OCI-LY1 (cell line): ENCODE data around the gene RAPGEF4.

Experiments
- H2AFZ ChIP-seq: fragments of 200-600 bp; sonication (generic), shearing (Covaris generic); 2 replicates; pipeline ENCODE4 v1.6.0; 2014; ENCODE audit warnings: antibody characterized with exemption, mild to moderate bottlenecking, low read length
- H3F3A ChIP-seq: fragments of 200-600 bp; sonication (generic), shearing (Covaris generic); 2 replicates; pipeline ENCODE4 v1.6.0; 2014; ENCODE audit warnings: mild to moderate bottlenecking, antibody characterized with exemption, low read length, moderate library complexity; ENCODE audit not compliant: insufficient read depth
- H3K27ac ChIP-seq: fragments of 200-600 bp; sonication (generic); 2 replicates; pipeline ENCODE4 v1.5.1; 2014; ENCODE audit warnings: low read length, mixed run types, mild to moderate bottlenecking, low read depth; ENCODE audit not compliant: poor library complexity, severe bottlenecking
- H3K27me3 ChIP-seq: fragments of 200-600 bp; sonication (generic); 2 replicates; pipeline ENCODE4 v1.6.0; 2014; ENCODE audit warnings: antibody characterized with exemption, mild to moderate bottlenecking, low read length, moderate library complexity; ENCODE audit not compliant: insufficient read depth
- H3K36me3 ChIP-seq: fragments of 200-600 bp; sonication (generic); 2 replicates; pipeline ENCODE4 v1.6.1; 2014; ENCODE audit warnings: mild to moderate bottlenecking, antibody characterized with exemption, low read length, moderate library complexity, mixed read lengths; ENCODE audit not compliant: insufficient read depth
- H3K4me1 ChIP-seq: fragments of 200-600 bp; sonication (generic); 2 replicates; pipeline ENCODE4 v1.5.1; 2014; ENCODE audit warnings: mild to moderate bottlenecking, low read length, moderate library complexity; ENCODE audit not compliant: insufficient read depth, severe bottlenecking
- H3K4me2 ChIP-seq: fragments of 200-600 bp; sonication (generic), shearing (Covaris generic); 2 replicates; pipeline ENCODE4 v1.6.1; 2014; ENCODE audit warnings: low read length
- H3K4me3 ChIP-seq: fragments of 200-600 bp; sonication (generic); 2 replicates; pipeline ENCODE4 v1.5.1; 2014; ENCODE audit warnings: low read length, low read depth, mild to moderate bottlenecking, mixed read lengths; ENCODE audit not compliant: poor library complexity, severe bottlenecking
- H3K79me2 ChIP-seq: fragments of 200-600 bp; shearing (Covaris generic); 2 replicates; pipeline ENCODE4 v1.6.1; 2016; ENCODE audit warnings: mixed run types, low read length, mixed read lengths; ENCODE audit not compliant: insufficient read depth
- H3K9ac ChIP-seq: fragments of 200-600 bp; sonication (generic), shearing (Covaris generic); 2 replicates; pipeline ENCODE4 v1.6.1; 2014; ENCODE audit warnings: mild to moderate bottlenecking, low read length, mixed read lengths
- H3K9me2 ChIP-seq: fragments of 200-600 bp; sonication (generic), shearing (Covaris generic); 2 replicates; pipeline ENCODE4 v1.6.1; 2014; ENCODE audit warnings: low read depth, mild to moderate bottlenecking, low read length, mixed read lengths
- H3K9me3 ChIP-seq: fragments of 200-600 bp; shearing (Covaris generic); 2 replicates; pipeline ENCODE4 v1.6.1; 2014; ENCODE audit warnings: low read length, mixed read lengths
- H4K20me1 ChIP-seq: fragments of 200-600 bp; sonication (generic), shearing (Covaris generic); 2 replicates; pipeline ENCODE4 v1.6.0; 2016; ENCODE audit warnings: mild to moderate bottlenecking, low read length; ENCODE audit not compliant: insufficient read depth
- CTCF ChIP-seq: fragments of 200-600 bp; sonication (generic), shearing (Covaris generic); IDR thresholded peaks from 2 replicates; pipeline ENCODE4 v1.5.1; 2017; ENCODE audit warnings: mild to moderate bottlenecking, antibody characterized with exemption, low read length, moderate library complexity, mixed read lengths
- EZH2 ChIP-seq: fragments of 200-600 bp; sonication (generic), shearing (Covaris generic); IDR thresholded peaks from 2 replicates; pipeline ENCODE4 v1.8.0; 2017; ENCODE audit warnings: borderline replicate concordance, mixed run types, mild to moderate bottlenecking, antibody characterized with exemption, low read length, moderate library complexity, mixed read lengths

The RAPGEF4 gene

GRCh38 chr2:172702451-172702850 is 33.2 kb upstream of the RAPGEF4 start:
- Histone ChIP-seq H3K9ac (no peak overlapping the region), H3K4me3 (no peak overlapping the region), H2AFZ (no peak overlapping the region), H3K4me1 (no peaks in the 10 kb centered on the region), H3K4me2 (no peak overlapping the region), H3K79me2 (no peaks in the 10 kb centered on the region), H3K27me3 (no peaks in the 10 kb centered on the region), H3K9me2 (no peaks in the 10 kb centered on the region), H3K27ac (no peak overlapping the region), H3F3A (no peaks in the 10 kb centered on the region), H3K36me3 (no peaks in the 10 kb centered on the region; the same call in 1 of the 2 replicates), H3K9me3 (no peaks in the 10 kb centered on the region), H4K20me1 (no peaks in the 10 kb centered on the region)
- TF ChIP-seq CTCF (no peak), EZH2 (no peak)

GRCh38 chr2:172704072-172704936 is 31.3 kb upstream of the RAPGEF4 start:
- H3K4me3 ChIP-seq = no peak overlapping the region
- H3F3A ChIP-seq = no peaks in the 10 kb centered on the region
- no peaks in the 10 kb centered on the region for H4K20me1 ChIP-seq
- no peaks in the 10 kb centered on the region for H3K27me3 ChIP-seq
- no peak overlapping the region for H3K4me2 ChIP-seq
- no peak overlapping the region for H2AFZ ChIP-seq
- H3K79me2 ChIP-seq = no peaks in the 10 kb centered on the region
- H3K27ac ChIP-seq = no peak overlapping the region
- TF ChIP-seq EZH2 (no peak), CTCF (peak; percentile 69)
- no peak overlapping the region for H3K9ac ChIP-seq
- no peaks in the 10 kb centered on the region for H3K9me3 ChIP-seq
- H3K36me3 ChIP-seq = no peaks in the 10 kb centered on the region; the same call in 1 of the 2 replicates
- peaks cover 2% of the 10 kb centered on the region for H3K4me1 ChIP-seq
- no peaks in the 10 kb centered on the region for H3K9me2 ChIP-seq

- Histone ChIP-seq H3K9me2 (no peaks in the 10 kb centered on the region), H3K9ac (no peak overlapping the region), H3K9me3 (no peaks in the 10 kb centered on the region), H3K4me1 (peaks cover 10% of the 10 kb centered on the region), H2AFZ (no peak overlapping the region), H3K27me3 (no peaks in the 10 kb centered on the region), H3K4me3 (no peak overlapping the region), H3K79me2 (no peaks in the 10 kb centered on the region), H3K27ac (no peak overlapping the region), H4K20me1 (no peaks in the 10 kb centered on the region), H3K36me3 (no peaks in the 10 kb centered on the region; the same call in 1 of the 2 replicates), H3F3A (no peaks in the 10 kb centered on the region), H3K4me2 (no peak overlapping the region)
- TF ChIP-seq EZH2 (no peak), CTCF (no peak)
Measured at GRCh38 chr2:172705352-172705751, 30.3 kb upstream of the RAPGEF4 start.
